Measurements from ENCODE around the gene TMEM80. TPM values are rescaled to one million over a fixed set of nuclear protein-coding genes. Genes with fewer than 3 reads are reported as not detected.

TMEM80 gene
- total and polyA plus RNA-seq, 7 donors: 7.9 to 41.5 (median 27.6) TPM

DNA sequence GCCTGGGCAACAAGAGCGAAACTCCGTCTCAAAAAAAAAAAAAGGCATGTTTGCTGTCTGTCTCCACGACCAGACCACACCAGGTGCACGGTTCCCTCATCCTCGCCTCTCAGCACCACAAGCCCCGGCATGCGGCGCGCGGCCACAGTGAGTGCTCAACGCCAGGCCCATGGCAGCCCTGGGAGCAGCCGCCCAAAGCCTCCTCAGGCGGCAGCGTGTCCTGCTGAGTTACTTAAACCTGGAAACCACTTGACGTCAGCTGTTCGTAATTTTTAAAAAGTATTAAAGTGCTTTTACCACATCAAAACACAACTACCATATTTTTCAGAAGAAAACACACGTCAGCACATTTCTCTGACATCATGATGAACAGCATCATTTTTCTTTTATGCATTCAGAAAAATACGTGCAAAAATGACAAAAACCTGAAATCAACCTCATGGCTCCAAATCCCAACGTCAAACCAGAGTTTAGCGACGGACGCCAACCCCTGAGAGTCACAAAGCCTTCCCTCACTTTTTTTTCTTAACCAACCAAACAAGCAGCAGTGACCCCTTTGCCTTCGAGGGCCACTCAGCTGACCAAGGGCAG is 2.7 kb upstream of the TMEM80 start:
- Histone ChIP-seq H3K27me3 (no peaks in the 10 kb centered on the region), H3K36me3 (peaks cover 0 to 25% (median 11%) of the 10 kb centered on the region in 4 donors), H3K4me1 (peaks cover 0 to 37% (median 36%) of the 10 kb centered on the region in 4 donors), H3K27ac (peak overlapping the region; percentile 37 to 100 (median 98)), H3K9me3 (no peaks in the 10 kb centered on the region), H3K4me3 (no peak overlapping the region)
- intact Hi-C loops (cut with DNase I): no loop called here
- WGBS, 2 donors: 83 to 93% methylated on average over 23 of the region's 23 CpGs
- TF ChIP-seq POLR2A (IDR thresholded peaks at IDR 0.05) (no peak), EP300 (IDR thresholded peaks at IDR 0.05) (no peak), CTCF (IDR thresholded peaks at IDR 0.05) (no peak), POLR2AphosphoS5 (IDR thresholded peaks at IDR 0.05) (no peak)
- no peak for DNase-seq

DNA sequence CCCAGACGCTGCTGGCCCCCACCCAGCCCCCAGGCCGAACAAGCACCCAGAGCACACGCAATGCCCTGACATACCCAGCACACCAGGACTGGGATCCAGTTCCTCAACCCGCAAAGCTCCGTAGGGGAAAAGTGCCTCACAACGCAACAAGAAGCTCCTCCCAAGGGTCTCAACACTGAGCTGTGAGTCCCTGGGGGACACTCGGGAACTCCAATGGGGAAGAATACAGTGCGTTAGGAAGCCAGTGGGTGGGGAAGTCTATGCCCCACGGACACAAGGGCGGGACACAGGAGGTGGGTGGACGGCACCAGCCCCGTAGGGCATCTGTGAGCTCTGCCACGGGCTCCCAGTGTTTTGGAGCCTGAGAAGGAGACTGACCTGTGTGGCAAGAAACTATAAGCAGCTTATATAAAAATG is 2.2 kb upstream of the TMEM80 start:
- Histone ChIP-seq H3K36me3 (peaks cover 0 to 20% (median 7%) of the 10 kb centered on the region in 4 donors), H3K27ac (peak overlapping the region; percentile 37 to 100 (median 98)), H3K9me3 (no peaks in the 10 kb centered on the region), H3K4me3 (no peak overlapping the region), H3K27me3 (no peaks in the 10 kb centered on the region), H3K4me1 (peaks cover 0 to 42% (median 40%) of the 10 kb centered on the region in 4 donors)
- intact Hi-C loops (cut with DNase I): no loop called here
- 57 to 81% methylated on average over 13 of the region's 13 CpGs for WGBS, 2 donors
- DNase-seq: no peak
- TF ChIP-seq CTCF (IDR thresholded peaks at IDR 0.05): no peak
- no peak for TF ChIP-seq POLR2AphosphoS5 (IDR thresholded peaks at IDR 0.05)
- TF ChIP-seq POLR2A (IDR thresholded peaks at IDR 0.05): no peak
- no peak for TF ChIP-seq EP300 (IDR thresholded peaks at IDR 0.05)

- Histone ChIP-seq H3K27ac (peak overlapping the region; percentile 98 to 100 (median 99)), H3K27me3 (no peaks in the 10 kb centered on the region), H3K4me1 (peaks cover 0 to 46% (median 41%) of the 10 kb centered on the region in 4 donors), H3K9me3 (no peaks in the 10 kb centered on the region), H3K36me3 (peaks cover 0 to 21% (median 3%) of the 10 kb centered on the region in 4 donors), H3K4me3 (peak overlapping the region; percentile 26 to 98 (median 92))
- WGBS, 2 donors: 41 to 59% methylated on average over 15 of the region's 15 CpGs
- DNase-seq: peak; percentile 79
- intact Hi-C loops (cut with DNase I): no loop called here
- TF ChIP-seq POLR2AphosphoS5 (IDR thresholded peaks at IDR 0.05) (no peak), POLR2A (IDR thresholded peaks at IDR 0.05) (no peak), EP300 (IDR thresholded peaks at IDR 0.05) (no peak), CTCF (IDR thresholded peaks at IDR 0.05) (no peak)
These were observed 1.6 kb upstream of the TMEM80 start for GRCh38 chr11:693887-694562.

- 1 to 2% methylated on average over 103 of the region's 103 CpGs for WGBS, 2 donors
- H3K27ac ChIP-seq: peak within 1 kb of the TSS; percentile 98 to 100 (median 99)
- H3K4me1 ChIP-seq: peaks cover 0 to 46% (median 41%) of the 10 kb centered on the region in 4 donors
- no peaks in the 10 kb centered on the region for H3K9me3 ChIP-seq
- no peaks in the 10 kb centered on the region for H3K27me3 ChIP-seq
- intact Hi-C loops (cut with DNase I): loop anchor here (5.0 kb wide), 2 partner anchors 103 to 117 kb away; partner anchors contain the start of genes PHRF1 and SLC25A22
- TF ChIP-seq POLR2A (IDR thresholded peaks at IDR 0.05): no peak
- no peak for TF ChIP-seq EP300 (IDR thresholded peaks at IDR 0.05)
- no peak for TF ChIP-seq CTCF (IDR thresholded peaks at IDR 0.05)
- no peak for TF ChIP-seq POLR2AphosphoS5 (IDR thresholded peaks at IDR 0.05)
- peak; percentile 99 for DNase-seq
- H3K36me3 ChIP-seq: peaks cover 0 to 23% (median 3%) of the 10 kb centered on the region in 4 donors
- H3K4me3 ChIP-seq: peak within 1 kb of the TSS; percentile 78 to 98 (median 92)
These were observed 891 bp upstream of the TMEM80 start, which contains the start of gene DEAF1 for GRCh38 chr11:694563-695287. DEAF1 (minus strand) TSS chr11:695222; CDS start chr11:695047, 175 bp downstream.
